HUES48 (cell line): Measurements from ENCODE around the gene FASLG.

Source experiments
- H3K27ac ChIP-seq: one replicate; pipeline ENCODE4 v1.7.0; 2013; ENCODE audit warnings: low read depth, low read length, inconsistent platforms
- H3K27me3 ChIP-seq: 2 replicates; pipeline ENCODE4 v1.6.1; 2013; ENCODE audit warnings: mild to moderate bottlenecking, low read length; ENCODE audit not compliant: control insufficient read depth, insufficient read depth
- H3K36me3 ChIP-seq: 2 replicates; pipeline ENCODE4 v1.6.1; 2013; ENCODE audit warnings: low read length; ENCODE audit not compliant: control insufficient read depth, insufficient read depth
- H3K4me1 ChIP-seq: 2 replicates; pipeline ENCODE4 v1.6.1; 2013; ENCODE audit warnings: mild to moderate bottlenecking, low read length; ENCODE audit not compliant: control insufficient read depth, insufficient read depth
- H3K4me3 ChIP-seq: 2 replicates; pipeline ENCODE4 v1.5.1; 2013; ENCODE audit warnings: mild to moderate bottlenecking, low read depth, low read length
- H3K9ac ChIP-seq: 2 replicates; pipeline ENCODE4 v1.6.1; 2013; ENCODE audit warnings: mild to moderate bottlenecking, low read depth, low read length, moderate library complexity
- H3K9me3 ChIP-seq: 2 replicates; pipeline ENCODE4 v1.6.1; 2013; ENCODE audit warnings: low read length; ENCODE audit not compliant: control insufficient read depth, insufficient read depth

Gene FASLG

GRCh38 chr1:172646653-172647052, 12.2 kb upstream of the FASLG start:
- Histone ChIP-seq H3K4me3 (no peak overlapping the region), H3K4me1 (no peaks in the 10 kb centered on the region), H3K9ac (no peak overlapping the region), H3K9me3 (no peaks in the 10 kb centered on the region), H3K27ac (no peak overlapping the region), H3K36me3 (no peaks in the 10 kb centered on the region), H3K27me3 (no peaks in the 10 kb centered on the region)

GRCh38 chr1:172647110-172647564, 11.8 kb upstream of the FASLG start:
- Histone ChIP-seq H3K9ac (no peak overlapping the region), H3K27me3 (no peaks in the 10 kb centered on the region)

GRCh38 chr1:172647987-172648386, 10.9 kb upstream of the FASLG start:
- H3K4me1 ChIP-seq = no peaks in the 10 kb centered on the region
- no peaks in the 10 kb centered on the region for H3K9me3 ChIP-seq
- H3K4me3 ChIP-seq = no peak overlapping the region
- H3K27ac ChIP-seq = no peak overlapping the region
- no peak overlapping the region for H3K9ac ChIP-seq
- H3K27me3 ChIP-seq = no peaks in the 10 kb centered on the region
- H3K36me3 ChIP-seq = no peaks in the 10 kb centered on the region

More at GRCh38 chr1:172647110-172647564, 11.8 kb upstream of the FASLG start:
- no peak overlapping the region for H3K4me3 ChIP-seq
- no peaks in the 10 kb centered on the region for H3K36me3 ChIP-seq
- no peak overlapping the region for H3K27ac ChIP-seq
- H3K4me1 ChIP-seq = no peaks in the 10 kb centered on the region
- H3K9me3 ChIP-seq = no peaks in the 10 kb centered on the region

DNA sequence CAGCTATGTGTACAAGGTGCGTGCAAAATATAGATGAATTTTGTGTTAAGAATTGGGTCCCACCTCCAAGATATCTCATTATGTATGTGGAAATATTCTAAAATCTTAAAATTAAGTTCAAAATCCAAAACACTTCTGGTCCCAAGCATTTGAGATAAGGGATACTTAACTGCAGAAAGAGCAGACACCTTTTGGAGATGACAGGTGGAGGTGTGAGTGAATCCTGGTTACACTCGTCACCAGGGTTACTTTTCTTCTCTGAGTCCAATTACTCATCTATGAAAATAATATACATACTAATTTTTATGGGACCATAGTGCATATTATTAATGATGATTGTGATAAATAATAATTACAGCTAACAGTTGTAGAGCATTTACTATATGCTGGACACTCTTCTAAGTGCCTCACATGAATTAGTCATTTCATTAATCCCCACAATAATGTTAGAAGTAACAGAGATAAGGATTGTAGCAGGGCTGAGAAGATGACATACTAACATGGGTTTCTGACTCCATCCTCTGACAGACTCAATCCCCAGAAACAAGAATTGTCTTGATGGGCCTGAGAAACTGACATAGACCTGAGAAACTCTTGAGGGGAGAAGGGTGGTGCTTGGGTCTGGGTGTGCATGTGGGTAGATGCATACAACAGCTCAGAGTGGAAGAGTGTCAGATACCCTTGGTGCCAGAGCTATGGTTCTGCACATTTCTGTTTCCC, 8.3 kb upstream of the FASLG start:
- Histone ChIP-seq H3K9ac (no peak overlapping the region), H3K4me3 (no peak overlapping the region), H3K9me3 (no peaks in the 10 kb centered on the region), H3K27ac (no peak overlapping the region), H3K4me1 (no peaks in the 10 kb centered on the region), H3K27me3 (no peaks in the 10 kb centered on the region), H3K36me3 (no peaks in the 10 kb centered on the region)

GRCh38 chr1:172653015-172653709, 5.7 kb upstream of the FASLG start:
- Histone ChIP-seq H3K36me3 (no peaks in the 10 kb centered on the region), H3K4me3 (no peak overlapping the region), H3K4me1 (no peaks in the 10 kb centered on the region), H3K9me3 (no peaks in the 10 kb centered on the region), H3K9ac (no peak overlapping the region), H3K27me3 (no peaks in the 10 kb centered on the region), H3K27ac (no peak overlapping the region)

- H3K36me3 ChIP-seq = no peaks in the 10 kb centered on the region
- no peaks in the 10 kb centered on the region for H3K27me3 ChIP-seq
- no peaks in the 10 kb centered on the region for H3K9me3 ChIP-seq
- H3K4me1 ChIP-seq = no peaks in the 10 kb centered on the region
- H3K27ac ChIP-seq = no peak overlapping the region
- H3K4me3 ChIP-seq = no peak overlapping the region
- H3K9ac ChIP-seq = no peak overlapping the region
Observed at GRCh38 chr1:172654535-172654934, 4.4 kb upstream of the FASLG start.

DNA sequence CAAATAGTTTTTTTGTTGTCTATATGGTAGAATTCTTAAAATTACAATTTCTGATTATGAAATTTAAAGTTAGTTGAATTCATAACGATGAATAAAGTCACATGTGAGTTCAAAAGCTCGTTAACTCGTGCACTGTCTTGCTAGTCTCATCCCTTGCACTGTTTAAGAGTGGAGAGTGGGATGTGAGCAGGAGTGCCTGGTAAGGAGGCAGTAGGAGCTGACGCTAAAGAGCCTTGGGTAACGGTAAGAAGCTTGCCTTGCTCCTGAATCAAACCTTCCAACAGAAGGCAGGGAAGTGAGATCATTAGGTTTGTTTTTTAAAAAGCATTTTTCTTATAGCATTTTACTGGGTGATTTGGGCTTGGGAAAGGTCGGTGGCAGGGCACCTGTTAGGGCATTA, 2.3 kb upstream of the FASLG start:
- Histone ChIP-seq H3K9me3 (no peaks in the 10 kb centered on the region), H3K4me3 (no peak overlapping the region), H3K9ac (no peak overlapping the region), H3K36me3 (no peaks in the 10 kb centered on the region), H3K27ac (no peak overlapping the region), H3K4me1 (no peaks in the 10 kb centered on the region), H3K27me3 (no peaks in the 10 kb centered on the region)

DNA sequence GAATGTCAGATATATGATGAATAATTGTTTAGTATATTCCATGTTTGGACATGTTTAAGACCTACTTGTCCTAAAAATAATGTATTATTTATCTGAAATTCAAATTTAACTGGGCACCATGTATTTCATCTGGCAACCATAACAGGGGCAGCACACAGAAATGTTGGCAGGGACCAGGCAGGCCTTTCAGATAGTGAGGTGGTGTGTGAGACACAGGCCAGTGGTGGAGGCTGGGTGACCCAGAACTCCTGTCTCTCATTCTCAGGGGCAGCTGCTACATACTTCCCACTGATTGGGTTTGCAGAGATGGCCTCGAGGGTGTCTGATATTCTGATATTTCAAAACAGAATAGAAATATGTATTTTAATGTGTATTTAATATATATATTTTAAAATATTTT, 1.3 kb upstream of the FASLG start:
- no peaks in the 10 kb centered on the region for H3K9me3 ChIP-seq
- H3K4me3 ChIP-seq = no peak overlapping the region
- H3K27me3 ChIP-seq = no peaks in the 10 kb centered on the region
- H3K27ac ChIP-seq = no peak overlapping the region
- no peaks in the 10 kb centered on the region for H3K4me1 ChIP-seq
- no peak overlapping the region for H3K9ac ChIP-seq
- H3K36me3 ChIP-seq = no peaks in the 10 kb centered on the region

DNA sequence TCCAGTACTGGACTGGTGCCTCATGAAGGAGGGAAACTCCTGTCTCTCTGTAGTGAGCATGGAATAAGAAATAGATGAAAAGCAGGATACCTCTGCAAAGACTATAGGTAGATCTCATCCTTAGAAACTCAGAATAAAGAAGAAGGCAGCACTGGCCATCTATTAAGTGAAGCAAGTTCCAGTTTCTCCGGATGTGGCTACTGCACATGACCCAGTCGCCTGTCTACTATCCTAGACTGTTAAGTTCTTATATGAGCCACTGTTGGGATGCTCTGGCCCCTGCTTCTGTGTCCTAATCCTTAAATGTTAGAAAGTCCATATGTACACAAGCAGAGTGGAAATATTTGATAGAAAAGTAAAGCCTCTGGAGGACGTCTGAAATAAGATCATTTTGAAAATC, 2.2 kb downstream of the FASLG start:
- Histone ChIP-seq H3K4me1 (no peaks in the 10 kb centered on the region), H3K4me3 (no peak overlapping the region), H3K9me3 (no peaks in the 10 kb centered on the region), H3K36me3 (no peaks in the 10 kb centered on the region), H3K9ac (no peak overlapping the region), H3K27ac (no peak overlapping the region), H3K27me3 (no peaks in the 10 kb centered on the region)

DNA sequence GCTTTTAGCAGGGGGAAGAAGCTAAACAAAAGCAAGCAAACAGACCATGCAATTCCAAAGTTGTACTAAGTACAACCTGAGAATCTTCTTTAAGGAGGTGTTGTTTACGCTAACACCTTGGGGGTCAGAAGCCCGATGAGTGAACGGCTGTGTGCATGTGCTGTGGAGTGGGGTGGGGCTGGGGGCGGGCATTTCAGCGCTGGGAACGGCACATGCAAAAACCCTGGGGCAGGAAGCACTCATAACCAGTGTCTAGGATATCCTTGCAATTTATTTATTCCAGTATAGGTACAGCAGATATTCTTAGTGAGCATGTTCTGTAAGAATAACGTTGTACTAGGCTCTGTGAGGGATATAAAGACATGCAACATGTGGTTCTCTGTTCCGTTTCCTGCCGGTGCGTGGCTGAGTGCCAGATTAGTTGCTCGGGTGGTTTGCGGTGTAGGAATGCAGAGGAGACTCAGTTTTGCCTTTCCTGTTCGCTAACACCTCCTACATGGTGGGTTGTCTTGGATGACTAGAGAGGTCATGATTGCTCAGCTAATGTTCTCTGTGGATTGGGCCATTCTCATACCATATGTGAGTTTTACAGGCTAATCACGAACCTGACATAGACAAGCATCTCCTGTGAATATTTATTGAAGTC, 3.7 kb downstream of the FASLG start:
- Histone ChIP-seq H3K9me3 (no peaks in the 10 kb centered on the region), H3K4me1 (no peaks in the 10 kb centered on the region), H3K27ac (no peak overlapping the region), H3K9ac (no peak overlapping the region), H3K27me3 (no peaks in the 10 kb centered on the region), H3K36me3 (no peaks in the 10 kb centered on the region), H3K4me3 (no peak overlapping the region)

DNA sequence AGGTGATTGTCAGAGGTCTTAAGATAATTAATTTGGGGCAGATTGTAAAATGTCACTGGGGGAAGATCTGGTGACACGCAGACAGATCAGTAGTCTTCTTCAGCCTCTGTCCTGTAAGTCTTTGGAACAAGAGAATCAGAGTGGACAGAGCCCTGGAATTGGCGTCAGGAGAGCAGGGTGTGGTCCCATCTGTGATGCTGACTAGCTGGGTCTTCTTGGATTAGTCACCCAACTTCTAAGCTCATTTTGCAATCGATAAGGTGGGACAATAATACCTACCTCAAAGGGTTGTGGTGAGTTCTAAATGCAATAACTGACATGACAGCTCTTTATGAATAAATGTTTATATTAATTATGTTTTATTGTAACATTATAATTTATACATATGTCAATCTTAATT, 4.8 kb downstream of the FASLG start:
- Histone ChIP-seq H3K9ac (no peak overlapping the region), H3K4me1 (no peaks in the 10 kb centered on the region), H3K36me3 (no peaks in the 10 kb centered on the region), H3K4me3 (no peak overlapping the region), H3K27ac (no peak overlapping the region), H3K27me3 (no peaks in the 10 kb centered on the region), H3K9me3 (no peaks in the 10 kb centered on the region)
